Large intestine (tissue), 3 donors: Measurements from ENCODE around the gene CDK5RAP1. TPM values are rescaled to one million over a fixed set of nuclear protein-coding genes. Genes with fewer than 3 reads are reported as not detected.

Experiments
- DNase-seq, 2 donors: peaks; one replicate each; pipeline versions ENCODE4 v3.0.0 to v3.0.0-alpha.2; 2013
- H3K27ac ChIP-seq: one replicate; pipeline ENCODE4 v1.5.1; 2013; ENCODE audit warnings: low read length
- H3K27me3 ChIP-seq: 2 replicates; pipeline ENCODE4 v1.6.1; 2013; ENCODE audit warnings: low read length; ENCODE audit not compliant: control insufficient read depth, insufficient read depth
- H3K36me3 ChIP-seq: 2 replicates; pipeline ENCODE4 v1.6.1; 2013; ENCODE audit warnings: low read length; ENCODE audit not compliant: control insufficient read depth, insufficient read depth
- H3K4me1 ChIP-seq: one replicate; pipeline ENCODE4 v1.6.1; 2013; ENCODE audit warnings: low read length; ENCODE audit not compliant: control insufficient read depth, insufficient read depth
- H3K4me3 ChIP-seq: one replicate; pipeline ENCODE4 v1.5.1; 2013; ENCODE audit warnings: low read length
- H3K9me3 ChIP-seq: one replicate; pipeline ENCODE4 v1.6.1; 2013; ENCODE audit warnings: mild to moderate bottlenecking, low read depth, low read length, moderate library complexity; ENCODE audit not compliant: control insufficient read depth
- WGBS: methylation state at CpG from one replicate; pipeline ENCODE4 v1.1.5; 2013; ENCODE audit warnings: low lambda C conversion rate; ENCODE audit not compliant: insufficient coverage; 5-methylcytosine and 5-hydroxymethylcytosine counted together
- polyA plus RNA-seq: library from polyadenylated mRNA; unstranded; fragments of 120-200 nt; gene quantifications from one replicate; pipeline ENCODE4 v1.2.1, GENCODE V29; 2013

CDK5RAP1 gene
- polyA plus RNA-seq, 1 donor = 32.5 TPM

DNA sequence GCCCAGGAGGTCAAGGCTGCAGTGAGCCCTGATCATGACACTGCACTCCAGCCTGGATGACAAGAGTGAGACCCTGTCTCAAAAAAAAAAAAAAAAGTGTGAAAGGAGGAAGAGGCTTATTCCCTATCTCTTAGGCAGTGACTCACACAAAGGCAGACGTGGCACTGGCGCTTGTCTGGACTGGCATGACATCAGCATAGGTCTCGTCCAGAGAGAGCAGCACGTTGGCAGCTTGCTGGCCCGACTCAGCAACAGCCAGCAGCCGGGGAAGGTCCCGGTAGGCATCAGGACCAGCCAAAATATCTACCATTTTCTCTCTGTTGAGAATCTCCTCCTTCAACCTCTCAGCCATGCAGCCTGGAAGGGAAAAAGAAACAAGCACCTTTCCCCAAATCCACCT lies 14.1 kb downstream of the CDK5RAP1 start:
- no peak overlapping the region for H3K27ac ChIP-seq
- no peak for DNase-seq
- WGBS = no CpG with 5 or more reads among the region's 7 CpGs
- H3K4me3 ChIP-seq = no peak overlapping the region
- no peaks in the 10 kb centered on the region for H3K9me3 ChIP-seq
- H3K27me3 ChIP-seq = no peaks in the 10 kb centered on the region
- H3K36me3 ChIP-seq = peaks cover 53% of the 10 kb centered on the region
- H3K4me1 ChIP-seq = no peaks in the 10 kb centered on the region

GRCh38 chr20:33386673-33387072 lies 14.6 kb downstream of the CDK5RAP1 start:
- H3K4me3 ChIP-seq = no peak overlapping the region
- H3K4me1 ChIP-seq = no peaks in the 10 kb centered on the region
- no peaks in the 10 kb centered on the region for H3K9me3 ChIP-seq
- H3K27me3 ChIP-seq = no peaks in the 10 kb centered on the region
- WGBS = no CpG with 5 or more reads among the region's 1 CpG
- peaks cover 53% of the 10 kb centered on the region for H3K36me3 ChIP-seq
- no peak overlapping the region for H3K27ac ChIP-seq
- DNase-seq = no peak

DNA sequence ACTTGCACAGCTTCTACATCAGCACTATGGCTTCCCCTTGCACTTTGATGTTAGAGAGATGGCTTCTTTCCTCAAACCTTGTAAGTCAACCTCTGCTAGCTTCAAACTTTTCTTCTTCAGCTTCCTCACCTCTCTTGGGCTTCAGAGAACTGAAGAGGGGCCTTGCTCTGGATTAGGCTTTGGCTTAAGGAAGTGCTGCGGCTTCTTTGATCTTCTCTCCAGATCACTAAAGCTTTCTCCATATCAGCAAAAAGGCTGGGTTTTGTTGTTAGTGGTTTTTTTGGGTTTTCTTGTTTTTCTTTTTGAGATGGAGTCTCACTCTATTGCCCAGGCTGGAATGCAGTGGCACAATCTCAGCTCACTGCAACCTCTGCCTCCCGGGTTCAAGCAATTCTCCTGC lies 24.0 kb downstream of the CDK5RAP1 start:
- H3K4me1 ChIP-seq = no peaks in the 10 kb centered on the region
- no peak overlapping the region for H3K27ac ChIP-seq
- no CpG with 5 or more reads among the region's 2 CpGs for WGBS
- no peaks in the 10 kb centered on the region for H3K9me3 ChIP-seq
- peaks cover 46% of the 10 kb centered on the region for H3K36me3 ChIP-seq
- H3K4me3 ChIP-seq = no peak overlapping the region
- DNase-seq = no peak
- no peaks in the 10 kb centered on the region for H3K27me3 ChIP-seq

DNA sequence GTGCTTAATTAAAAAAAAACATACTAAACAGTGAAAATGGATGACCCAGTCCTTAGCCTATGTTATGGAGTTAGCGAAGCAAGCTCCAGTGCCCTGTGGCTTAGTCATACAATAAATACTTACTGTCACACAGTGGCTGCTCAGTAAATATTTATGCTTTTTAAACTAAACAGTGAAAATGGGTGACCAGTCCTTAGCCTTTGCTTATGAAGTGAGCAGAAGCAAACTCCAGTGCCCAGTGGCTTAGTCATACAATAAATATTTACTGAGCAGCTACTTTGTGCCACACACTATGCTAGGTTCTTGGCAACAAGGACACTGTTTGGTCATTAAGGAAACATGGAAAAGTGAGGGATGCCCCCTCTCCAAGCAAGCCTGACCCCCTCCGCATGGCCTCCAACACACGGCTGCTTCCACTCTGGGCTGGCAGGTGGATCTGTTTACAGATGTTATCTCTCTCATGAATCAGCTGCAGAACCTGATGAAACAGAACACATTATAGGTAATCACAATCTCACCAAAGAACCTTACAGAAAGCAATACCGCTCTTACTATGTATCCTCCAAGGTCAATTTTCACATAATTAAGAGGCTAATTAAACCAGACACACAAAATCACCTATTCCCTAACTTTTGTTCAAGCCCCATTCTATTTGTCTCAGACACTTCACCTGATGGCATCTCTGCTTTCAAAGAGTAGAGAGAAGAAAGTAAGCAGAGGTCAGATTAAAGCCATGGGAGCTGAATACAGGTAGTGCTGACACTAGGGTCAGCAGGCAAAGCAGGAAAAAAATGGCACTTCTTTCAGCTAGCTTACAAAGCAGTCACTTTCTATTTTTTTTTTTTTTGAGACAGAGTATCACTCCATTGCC lies 27.3 kb downstream of the CDK5RAP1 start:
- H3K36me3 ChIP-seq = peaks cover 50% of the 10 kb centered on the region
- no peaks in the 10 kb centered on the region for H3K27me3 ChIP-seq
- H3K27ac ChIP-seq = no peak overlapping the region
- WGBS = no CpG with 5 or more reads among the region's 4 CpGs
- no peaks in the 10 kb centered on the region for H3K9me3 ChIP-seq
- no peak overlapping the region for H3K4me3 ChIP-seq
- no peak for DNase-seq
- no peaks in the 10 kb centered on the region for H3K4me1 ChIP-seq

DNA sequence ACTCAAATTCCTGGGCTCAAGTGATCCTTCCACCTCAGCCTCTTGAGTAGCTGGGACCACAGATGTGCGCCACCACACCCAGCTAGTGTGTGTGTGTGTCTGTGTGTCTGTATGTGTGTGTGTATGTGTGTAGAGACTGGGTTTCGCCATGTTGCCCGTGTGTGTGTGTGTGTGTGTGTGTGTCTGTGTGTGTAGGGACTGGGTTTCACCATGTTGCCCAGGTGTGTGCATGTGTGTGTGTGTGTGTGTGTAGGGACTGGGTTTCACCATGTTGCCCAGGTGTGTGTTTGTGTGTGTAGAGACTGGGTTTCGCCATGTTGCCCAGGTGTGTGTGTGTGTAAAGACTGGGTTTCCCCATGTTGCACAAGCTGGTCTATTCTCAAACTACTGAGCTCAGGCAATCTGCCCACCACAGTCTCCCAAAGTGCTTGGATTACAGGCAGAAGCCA lies 28.3 kb downstream of the CDK5RAP1 start:
- Histone ChIP-seq H3K4me1 (no peaks in the 10 kb centered on the region), H3K9me3 (no peaks in the 10 kb centered on the region), H3K4me3 (no peak overlapping the region), H3K27me3 (no peaks in the 10 kb centered on the region), H3K36me3 (peaks cover 48% of the 10 kb centered on the region), H3K27ac (no peak overlapping the region)
- 80% methylated on average over 1 of the region's 4 CpGs for WGBS
- no peak for DNase-seq

DNA sequence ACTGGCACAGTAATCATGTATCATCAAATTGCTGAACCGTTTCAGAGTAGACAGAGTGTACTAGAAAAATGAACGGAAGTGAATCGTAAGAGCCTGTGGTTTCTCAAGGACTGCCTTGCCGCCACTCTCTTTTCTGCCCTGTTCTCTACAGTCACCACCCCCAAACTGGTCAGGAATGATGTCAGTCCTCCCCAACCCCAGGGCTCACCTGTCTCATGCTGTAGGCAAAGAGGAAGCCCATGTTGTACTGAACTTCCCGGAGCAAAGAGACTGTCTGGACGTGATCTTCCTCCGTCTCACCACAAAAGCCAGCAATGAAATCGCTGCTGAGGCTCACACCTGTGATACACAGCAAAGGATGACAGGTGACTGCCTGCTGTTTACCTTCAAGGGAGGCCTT lies 31.0 kb downstream of the CDK5RAP1 start:
- Histone ChIP-seq H3K4me3 (no peak overlapping the region), H3K36me3 (peaks cover 47% of the 10 kb centered on the region)

GRCh38 chr20:33362898-33363297 lies 38.4 kb downstream of the CDK5RAP1 start:
- DNase-seq = no peak
- H3K36me3 ChIP-seq = peaks cover 54% of the 10 kb centered on the region
- no peak overlapping the region for H3K4me3 ChIP-seq
- H3K27me3 ChIP-seq = no peaks in the 10 kb centered on the region
- H3K9me3 ChIP-seq = no peaks in the 10 kb centered on the region
- H3K4me1 ChIP-seq = no peaks in the 10 kb centered on the region
- no peak overlapping the region for H3K27ac ChIP-seq
- WGBS = no CpG with 5 or more reads among the region's 1 CpG

More for the DNA sequence above, 31.0 kb downstream of the CDK5RAP1 start:
- peak in 1 of 2 donors; percentile 8 for DNase-seq
- H3K9me3 ChIP-seq = no peaks in the 10 kb centered on the region
- no peaks in the 10 kb centered on the region for H3K27me3 ChIP-seq
- no peaks in the 10 kb centered on the region for H3K4me1 ChIP-seq
- no CpG with 5 or more reads among the region's 8 CpGs for WGBS
- H3K27ac ChIP-seq = no peak overlapping the region

GRCh38 chr20:33359399-33360261 lies 41.7 kb downstream of the CDK5RAP1 start:
- DNase-seq = no peak
- H3K4me3 ChIP-seq = no peak overlapping the region
- no peak overlapping the region for H3K27ac ChIP-seq
- peaks cover 44% of the 10 kb centered on the region for H3K36me3 ChIP-seq
- no peaks in the 10 kb centered on the region for H3K4me1 ChIP-seq
- 89% methylated on average over 3 of the region's 8 CpGs for whole genome bisulfite sequencing
- H3K9me3 ChIP-seq = no peaks in the 10 kb centered on the region
- no peaks in the 10 kb centered on the region for H3K27me3 ChIP-seq

DNA sequence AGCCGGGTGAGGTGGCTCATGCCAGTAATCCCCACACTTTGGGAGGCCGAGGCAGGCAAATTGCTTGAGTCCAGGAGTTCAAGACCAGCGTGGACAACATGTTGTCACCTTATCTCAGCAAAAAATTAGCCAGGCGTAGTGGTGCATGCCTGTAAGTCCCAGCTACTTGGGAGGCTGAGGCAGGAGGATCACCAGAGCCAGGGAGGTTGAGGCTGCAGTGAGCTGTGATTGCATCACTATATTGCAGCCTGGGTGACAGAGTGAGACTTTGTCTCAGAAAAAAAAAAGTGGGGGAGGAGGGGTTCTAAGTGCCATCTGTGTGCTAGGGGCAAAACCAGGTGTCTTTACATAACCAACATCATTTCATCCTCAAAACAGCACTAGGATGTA lies 48.3 kb downstream of the CDK5RAP1 start:
- Histone ChIP-seq H3K9me3 (no peaks in the 10 kb centered on the region), H3K36me3 (peaks cover 18% of the 10 kb centered on the region), H3K27ac (no peak overlapping the region), H3K4me1 (no peaks in the 10 kb centered on the region), H3K27me3 (no peaks in the 10 kb centered on the region), H3K4me3 (no peak overlapping the region)
- DNase-seq = no peak
- no CpG with 5 or more reads among the region's 4 CpGs for WGBS

DNA sequence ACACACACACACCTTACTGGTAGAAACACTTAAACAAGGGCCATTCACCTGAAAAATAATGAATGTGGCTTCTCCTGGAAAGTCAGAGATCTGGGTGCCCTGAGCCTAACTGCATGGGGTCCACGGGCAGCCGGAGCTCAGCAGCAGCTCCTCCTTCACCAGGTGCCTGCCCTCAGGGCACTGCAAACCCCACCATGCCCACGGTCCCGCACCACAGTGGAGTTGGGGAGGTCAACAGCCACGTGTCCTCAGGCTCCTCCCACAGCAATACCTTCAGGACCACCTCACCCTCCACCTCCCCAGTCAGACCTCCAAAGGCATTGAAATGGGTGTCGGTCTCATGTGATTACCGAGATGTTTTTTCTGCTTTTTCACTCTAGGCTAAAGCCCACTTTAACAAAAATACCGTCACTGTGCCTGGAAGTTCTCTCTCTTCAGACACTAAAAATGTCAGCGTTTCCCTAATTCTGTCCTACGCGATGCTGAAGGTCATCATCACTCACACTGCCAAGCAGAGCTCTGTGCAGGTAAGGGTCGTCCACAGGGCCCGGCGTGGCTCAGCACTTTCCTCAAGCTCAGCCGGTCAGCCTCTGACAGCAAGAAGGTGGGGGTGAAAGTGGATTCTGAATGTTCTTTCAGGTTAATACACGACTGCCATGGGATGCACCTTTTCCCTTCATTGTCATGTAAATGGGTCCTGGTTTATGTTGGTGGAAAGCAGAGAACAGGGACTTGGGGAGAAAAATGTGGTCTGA lies 48.9 kb downstream of the CDK5RAP1 start:
- Histone ChIP-seq H3K4me1 (no peaks in the 10 kb centered on the region), H3K27me3 (no peaks in the 10 kb centered on the region), H3K27ac (no peak overlapping the region), H3K4me3 (no peak overlapping the region), H3K9me3 (no peaks in the 10 kb centered on the region), H3K36me3 (peaks cover 18% of the 10 kb centered on the region)
- 60% methylated on average over 2 of the region's 16 CpGs for WGBS
- DNase-seq = no peak
